Keratinocyte (primary cell): ENCODE results near the gene TMCO1.

Source experiments
- EZH2 ChIP-seq: IDR thresholded peaks from one replicate; pipeline ENCODE4 v1.6.1; 2012; ENCODE audit warnings: inconsistent platforms, mild to moderate bottlenecking, low read length, moderate library complexity
- TF ChIP-seq, protein P1 (sequence below), 3 experiments: IDR thresholded peaks in 1 of 3; conservative IDR thresholded peaks in 1 of 3; optimal IDR thresholded peaks in 1 of 3; 2 replicates in 2 of 3; 3 replicates in 1 of 3; pipeline versions ENCODE3 to v1.5.1; 2011; ENCODE audit warnings: low read length in 3 of 3, mild to moderate bottlenecking in 3 of 3, moderate library complexity in 2 of 3, control low read depth in 1 of 3, inconsistent platforms in 1 of 3; ENCODE audit not compliant: insufficient read depth in 2 of 3; ENCODE audit errors: extremely low read depth in 1 of 3

GRCh38 chr1:165688046-165688445 lies 80.6 kb downstream of the TMCO1 start:
- TF ChIP-seq, protein P1, sequence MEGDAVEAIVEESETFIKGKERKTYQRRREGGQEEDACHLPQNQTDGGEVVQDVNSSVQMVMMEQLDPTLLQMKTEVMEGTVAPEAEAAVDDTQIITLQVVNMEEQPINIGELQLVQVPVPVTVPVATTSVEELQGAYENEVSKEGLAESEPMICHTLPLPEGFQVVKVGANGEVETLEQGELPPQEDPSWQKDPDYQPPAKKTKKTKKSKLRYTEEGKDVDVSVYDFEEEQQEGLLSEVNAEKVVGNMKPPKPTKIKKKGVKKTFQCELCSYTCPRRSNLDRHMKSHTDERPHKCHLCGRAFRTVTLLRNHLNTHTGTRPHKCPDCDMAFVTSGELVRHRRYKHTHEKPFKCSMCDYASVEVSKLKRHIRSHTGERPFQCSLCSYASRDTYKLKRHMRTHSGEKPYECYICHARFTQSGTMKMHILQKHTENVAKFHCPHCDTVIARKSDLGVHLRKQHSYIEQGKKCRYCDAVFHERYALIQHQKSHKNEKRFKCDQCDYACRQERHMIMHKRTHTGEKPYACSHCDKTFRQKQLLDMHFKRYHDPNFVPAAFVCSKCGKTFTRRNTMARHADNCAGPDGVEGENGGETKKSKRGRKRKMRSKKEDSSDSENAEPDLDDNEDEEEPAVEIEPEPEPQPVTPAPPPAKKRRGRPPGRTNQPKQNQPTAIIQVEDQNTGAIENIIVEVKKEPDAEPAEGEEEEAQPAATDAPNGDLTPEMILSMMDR (optimal IDR thresholded peaks at IDR 0.05 in 1 of 3, IDR thresholded peaks at IDR 0.05 in 1 of 3, conservative IDR thresholded peaks at IDR 0.05 in 1 of 3; ENCODE audit: extremely low read depth in 1 of 3, insufficient read depth in 2 of 3, low read length in 3 of 3): no peak
- no peak for TF ChIP-seq EZH2
